CD4-positive, alpha-beta T cell treated with Interleukin-15 for 1 hour (primary cell): ENCODE measurements around the gene KSR1.
"Not testable (repeated sequence)": the region's sequence is repeated elsewhere in the genome, so short reads cannot be mapped to it uniquely, and the experiment has no call there.

ENCODE experiments used
- DNase-seq: peaks from one replicate; pipeline ENCODE4 v3.0.0-alpha.2; 2020

KSR1 gene

DNA sequence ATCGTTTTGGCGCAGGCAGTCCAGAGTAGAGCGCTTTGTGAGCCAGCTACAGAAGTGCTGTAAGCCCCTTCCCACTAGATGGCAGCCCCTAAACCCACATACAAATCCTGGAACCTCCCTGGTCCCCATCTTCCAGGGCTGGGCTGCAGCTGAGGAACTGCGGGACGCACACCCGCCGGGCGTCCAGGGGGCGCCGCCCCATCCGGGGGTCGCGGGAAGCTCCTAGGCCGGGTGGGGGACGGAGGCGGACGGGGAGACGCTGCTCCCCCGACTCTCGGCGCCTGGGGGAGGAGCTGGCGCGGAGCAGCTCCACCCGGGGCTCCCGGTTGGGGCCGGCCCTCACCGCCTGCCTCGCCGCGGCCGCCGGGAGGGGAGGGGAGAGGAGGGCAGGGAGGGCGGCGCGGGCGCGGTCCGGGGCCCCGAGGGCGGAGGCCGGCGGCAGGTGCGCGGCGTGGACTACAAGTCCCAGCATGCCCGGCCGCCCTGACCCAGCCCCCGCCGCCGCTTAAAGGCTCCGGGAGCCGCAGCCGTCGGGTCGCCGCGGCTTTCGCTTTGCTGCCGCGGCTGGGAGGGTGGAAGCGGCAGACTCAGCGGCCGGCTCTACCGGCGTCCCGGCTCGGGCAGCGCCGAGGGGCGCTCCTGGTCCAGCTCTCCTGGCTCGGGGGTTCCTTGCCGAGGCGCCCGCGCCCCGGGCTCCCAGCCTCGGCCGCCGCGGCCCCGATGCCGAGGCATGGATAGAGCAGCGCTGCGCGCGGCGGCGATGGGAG, at the start of gene KSR1:
KSR1 (plus strand) TSS at position 535 of the 767 bp plus-strand sequence; CDS start at position 731, 196 bp downstream.
- DNase-seq, result peak; percentile 83

- DNase-seq, result no peak
Observed at GRCh38 chr17:27407916-27408864, 48.1 kb upstream of the KSR1 start.

GRCh38 chr17:27408891-27409290, 47.4 kb upstream of the KSR1 start:
- no peak for DNase-seq

DNA sequence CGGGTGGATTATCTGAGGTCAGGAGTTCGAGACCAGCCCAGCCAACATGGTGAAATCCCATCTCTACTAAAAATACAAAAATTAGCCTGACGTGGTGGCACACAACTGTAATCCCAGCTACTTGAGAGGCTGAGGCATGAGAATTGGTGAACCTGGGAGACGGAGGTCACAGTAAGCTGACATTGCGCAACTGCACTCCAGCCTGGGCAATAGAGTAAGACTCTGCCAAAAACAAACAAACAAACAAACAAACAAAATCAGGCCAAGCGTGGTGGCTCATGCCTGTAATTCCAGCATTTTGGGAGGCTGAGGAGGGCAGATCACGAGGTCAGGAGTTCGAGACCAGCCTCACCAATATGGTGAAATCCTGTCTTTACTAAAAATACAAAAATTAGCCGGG, 44.1 kb upstream of the KSR1 start:
- DNase-seq, result not testable (repeated sequence)

GRCh38 chr17:27413315-27413714, 42.9 kb upstream of the KSR1 start:
- DNase-seq, result no peak

DNA sequence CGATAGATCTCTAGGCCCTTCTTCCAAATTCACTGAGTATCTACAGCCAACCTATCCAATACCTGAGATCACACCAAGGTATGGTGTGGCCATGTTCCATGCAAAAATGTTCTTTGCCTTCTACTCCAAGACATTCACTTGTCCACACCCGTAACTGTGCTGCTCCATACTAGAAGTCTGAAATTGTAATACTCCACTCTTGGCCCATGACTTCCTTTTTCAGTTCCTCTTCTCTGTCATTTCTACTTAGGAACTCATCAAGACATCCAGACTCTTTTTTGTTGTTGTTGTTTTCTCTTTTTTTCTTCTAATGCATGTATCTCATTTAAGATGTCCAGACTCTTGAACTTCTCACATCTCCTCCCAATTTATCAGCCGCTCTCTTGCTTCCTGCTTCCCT, 42.5 kb upstream of the KSR1 start:
- DNase-seq, result no peak

DNA sequence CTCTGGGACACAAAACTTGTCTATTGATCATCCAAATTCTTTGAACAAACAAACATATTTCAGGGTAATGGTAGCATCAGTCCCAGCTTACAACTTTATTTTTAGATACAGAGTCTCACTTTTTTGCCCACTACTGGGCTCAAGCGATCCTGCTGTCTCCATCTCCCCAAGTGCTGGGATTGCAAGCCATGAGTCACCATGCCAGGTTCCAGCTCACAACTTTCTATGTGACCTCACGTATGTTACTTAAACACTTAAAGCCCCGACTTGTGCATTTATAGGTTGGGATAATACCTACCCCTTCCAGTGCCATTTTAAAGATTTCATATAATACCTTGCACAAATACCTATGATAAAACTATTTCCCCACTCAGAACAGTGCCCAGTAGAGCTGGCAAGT, 42.0 kb upstream of the KSR1 start:
- DNase-seq, result no peak

- DNase-seq, result no peak
Observed at GRCh38 chr17:27414694-27415093, 41.6 kb upstream of the KSR1 start.

- no peak for DNase-seq
Observed at GRCh38 chr17:27415120-27415795, 41.0 kb upstream of the KSR1 start.

DNA sequence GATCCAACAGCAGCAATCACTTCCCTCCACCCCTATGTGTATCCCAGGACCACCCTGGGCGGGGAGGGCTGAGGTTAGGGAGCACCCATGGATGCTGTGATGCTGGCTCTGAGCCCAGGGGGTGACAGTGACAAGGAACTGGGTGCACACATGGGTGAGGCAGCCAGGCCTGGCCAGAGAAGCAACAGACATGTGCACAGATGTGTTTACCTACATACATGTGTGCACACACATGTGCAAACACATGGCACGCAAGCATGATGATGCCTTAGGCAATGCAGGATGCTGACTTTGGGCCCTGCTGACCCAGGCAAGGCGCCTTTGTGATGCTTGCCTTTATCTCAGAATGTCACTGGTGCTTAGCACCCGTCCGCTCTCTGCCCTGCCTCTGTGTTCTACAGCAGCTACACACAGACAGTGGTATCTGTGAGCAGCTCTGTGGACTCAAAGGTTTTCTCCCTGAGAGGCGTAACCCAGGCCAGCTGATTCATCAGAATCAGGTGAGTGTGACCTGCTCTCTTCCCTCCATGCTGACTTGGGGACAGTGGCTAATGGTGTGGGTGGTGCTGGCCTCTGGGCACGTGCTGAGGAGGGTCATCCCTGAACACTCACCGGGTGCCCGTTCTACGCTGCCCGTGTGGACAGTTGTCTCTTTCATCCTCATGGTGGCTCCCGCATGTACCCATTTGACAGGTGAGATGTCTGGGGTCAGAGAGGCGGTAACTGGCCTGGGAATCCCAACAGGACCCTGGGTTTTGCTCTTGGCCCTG, 38.5 kb upstream of the KSR1 start:
- no peak for DNase-seq

GRCh38 chr17:27418366-27418615, 38.0 kb upstream of the KSR1 start:
- no peak for DNase-seq

DNA sequence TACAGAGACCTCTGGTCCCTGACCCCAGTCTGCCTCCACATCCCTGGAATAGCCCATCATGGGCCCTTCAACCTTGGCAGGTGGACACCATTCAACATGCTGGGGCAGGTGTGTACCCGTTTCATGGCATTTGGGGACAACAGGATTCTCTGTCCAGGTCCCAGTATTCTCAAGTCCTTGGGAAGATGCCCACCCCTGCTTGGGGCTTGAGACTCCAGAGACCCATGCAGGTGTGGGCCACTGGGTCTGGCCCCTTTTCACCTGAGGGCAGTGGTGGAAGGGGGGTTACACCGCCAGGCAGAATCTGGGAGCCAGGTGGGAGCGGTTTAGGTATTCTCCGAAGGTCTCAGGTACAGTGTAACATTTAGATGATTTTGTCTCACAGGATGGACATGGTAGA, 37.1 kb upstream of the KSR1 start:
- DNase-seq, result no peak

DNA sequence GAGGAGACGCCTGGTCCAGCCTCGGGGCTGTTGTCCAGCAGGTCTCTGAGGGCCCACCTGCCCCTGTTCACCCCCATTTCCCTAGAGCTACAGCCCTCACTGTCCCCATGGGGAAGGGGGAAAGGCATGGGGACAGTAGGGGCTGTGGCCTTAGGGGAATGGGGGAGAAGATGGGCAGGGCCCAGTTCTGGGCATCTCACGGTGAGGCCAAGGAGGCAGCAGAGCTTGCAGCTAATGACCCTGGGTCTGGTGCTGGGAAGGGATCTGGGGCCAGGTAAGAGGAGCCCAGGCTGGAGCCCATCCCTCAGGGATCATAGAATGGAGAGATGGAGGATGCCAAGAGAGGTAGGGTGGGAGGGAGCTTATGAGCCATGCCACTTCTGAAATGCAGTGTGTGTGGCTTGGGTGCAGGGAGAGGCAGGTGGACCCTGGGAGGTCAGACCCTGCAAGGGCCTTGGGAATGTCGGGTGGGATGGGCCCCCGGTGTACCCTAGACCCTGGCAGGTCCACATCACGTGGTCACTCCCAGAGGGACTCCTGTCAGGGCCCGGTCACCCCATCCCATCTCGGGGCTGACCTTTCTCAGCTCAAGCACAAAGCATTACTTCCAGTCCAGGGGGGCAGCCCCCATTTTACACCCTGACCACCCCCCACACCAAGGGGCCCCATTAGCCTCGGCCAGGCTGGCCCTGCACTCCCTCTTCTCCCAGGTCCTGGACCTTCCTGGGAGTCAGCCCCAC, 35.9 kb upstream of the KSR1 start:
- no peak for DNase-seq

DNA sequence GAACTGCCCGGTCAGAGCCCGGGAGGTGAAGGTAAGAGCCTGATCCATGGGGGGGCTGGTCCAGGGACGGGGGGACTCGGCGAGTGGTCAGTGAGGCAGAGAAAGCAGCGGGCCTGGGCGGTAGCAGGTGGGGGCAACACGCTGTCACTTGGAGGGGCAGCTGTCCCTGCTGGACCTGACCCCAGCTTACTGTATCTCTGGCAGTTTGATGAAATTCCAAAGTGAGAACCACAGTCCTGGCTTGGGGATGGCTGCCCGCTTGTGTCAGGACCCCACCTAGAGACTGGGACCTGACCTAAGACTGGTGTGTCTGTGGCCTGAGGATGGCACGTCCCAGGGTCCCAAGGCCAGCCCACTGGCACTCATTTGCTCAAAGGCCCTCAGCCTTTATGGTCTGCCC, 35.1 kb upstream of the KSR1 start:
- no peak for DNase-seq

DNA sequence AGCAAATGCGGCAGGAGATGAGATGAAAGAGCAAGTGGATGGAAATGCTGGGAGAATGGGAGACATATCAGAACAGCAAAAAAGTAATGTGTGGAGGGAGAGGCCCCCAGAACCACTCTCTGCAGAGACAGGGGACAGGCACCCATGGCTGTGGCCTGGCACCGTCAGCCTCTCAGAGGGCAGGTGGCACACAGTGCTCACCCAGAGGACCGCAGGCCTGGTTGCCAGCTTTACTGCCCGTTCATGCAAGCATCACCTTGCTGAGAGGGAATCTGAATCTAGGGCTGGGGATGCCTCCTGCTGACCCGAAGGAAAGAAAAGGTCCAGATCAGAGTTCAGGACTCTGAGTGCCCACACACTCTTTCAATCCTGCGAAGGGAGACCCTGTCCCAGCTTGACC, 34.6 kb upstream of the KSR1 start:
- not testable (repeated sequence) for DNase-seq

- no peak for DNase-seq
Observed at GRCh38 chr17:27422601-27423000, 33.6 kb upstream of the KSR1 start.

- DNase-seq, result no peak
Observed at GRCh38 chr17:27423651-27424050, 32.6 kb upstream of the KSR1 start.

DNA sequence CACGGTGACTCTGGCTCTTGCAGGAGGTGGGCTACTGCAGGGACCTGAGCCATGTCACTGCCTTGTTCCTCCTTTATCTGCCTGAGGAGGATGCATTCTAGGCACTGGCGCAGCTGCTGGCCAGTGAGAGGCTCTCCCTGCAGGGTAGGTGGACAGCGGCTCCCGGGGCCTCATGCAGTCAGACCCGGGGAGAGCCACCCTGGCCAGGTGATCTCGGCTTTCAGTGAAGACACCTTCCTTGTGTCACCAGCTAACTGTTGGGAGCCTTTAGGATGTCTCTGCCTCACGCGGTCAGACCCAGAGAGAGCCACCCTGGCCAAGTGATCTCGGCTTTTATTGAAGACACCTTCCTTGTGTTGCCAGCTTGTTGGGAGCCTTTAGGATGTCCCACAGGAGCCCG, 31.7 kb upstream of the KSR1 start:
- DNase-seq, result no peak

DNA sequence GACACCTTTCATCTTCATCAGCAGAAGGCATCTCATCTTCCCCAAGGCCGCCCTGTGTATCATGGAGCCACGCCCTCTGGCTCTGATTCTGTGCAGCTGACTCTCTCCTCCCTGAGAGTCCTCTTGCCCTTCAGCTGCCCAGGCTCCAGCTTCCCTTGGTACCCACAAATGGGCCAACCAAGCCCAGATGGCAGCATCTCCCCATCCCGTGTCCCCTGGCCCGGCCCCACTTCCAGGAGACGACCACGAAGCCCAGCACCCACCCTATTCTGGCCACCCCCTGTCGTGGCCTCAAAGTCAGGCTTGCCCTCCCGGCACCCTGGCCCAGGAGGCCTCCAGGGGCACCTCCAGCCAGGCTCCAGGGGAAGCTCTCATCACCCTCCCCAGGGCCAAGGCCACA, 31.3 kb upstream of the KSR1 start:
- no peak for DNase-seq

DNA sequence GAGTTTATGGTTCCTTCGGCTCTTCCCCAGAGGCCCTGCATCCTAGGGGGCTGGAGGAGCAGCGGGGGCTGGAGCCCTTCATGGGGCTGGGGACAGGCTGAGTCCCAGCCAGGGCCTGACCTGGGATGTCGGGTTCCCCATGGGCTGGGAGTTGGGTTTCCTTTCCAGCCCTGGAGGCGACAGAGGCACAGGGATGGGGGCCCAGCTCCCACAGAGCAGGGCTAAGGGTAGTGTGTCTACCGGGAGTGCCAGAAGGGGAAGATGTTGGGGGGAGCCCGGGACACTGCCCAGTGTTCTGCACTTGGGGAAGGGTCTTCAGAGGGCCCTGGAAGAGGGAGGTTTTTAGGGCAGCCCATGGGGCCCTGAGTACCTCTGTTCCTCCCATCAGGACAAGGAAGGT, 30.7 kb upstream of the KSR1 start:
- not testable (repeated sequence) for DNase-seq

DNA sequence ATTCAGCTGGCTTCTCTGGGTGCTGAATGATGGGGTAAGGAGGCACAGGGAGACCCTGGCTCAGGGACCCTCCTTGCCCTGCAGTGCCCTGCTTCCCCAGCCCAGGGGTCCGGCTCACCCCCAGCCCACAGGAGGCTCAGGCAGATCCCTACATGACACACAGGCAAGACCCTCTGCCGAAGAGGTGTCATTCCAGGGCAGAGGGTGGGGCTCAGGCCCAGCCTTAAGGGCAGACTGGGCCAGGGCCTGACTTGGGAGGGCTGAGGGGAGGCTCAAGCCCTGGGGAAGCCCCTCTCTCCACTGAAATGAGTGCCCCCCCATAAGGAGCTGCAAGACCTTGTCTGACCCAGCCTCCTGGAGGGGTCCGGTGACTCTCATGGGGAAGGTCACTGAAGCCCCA, 30.3 kb upstream of the KSR1 start:
- no peak for DNase-seq

DNA sequence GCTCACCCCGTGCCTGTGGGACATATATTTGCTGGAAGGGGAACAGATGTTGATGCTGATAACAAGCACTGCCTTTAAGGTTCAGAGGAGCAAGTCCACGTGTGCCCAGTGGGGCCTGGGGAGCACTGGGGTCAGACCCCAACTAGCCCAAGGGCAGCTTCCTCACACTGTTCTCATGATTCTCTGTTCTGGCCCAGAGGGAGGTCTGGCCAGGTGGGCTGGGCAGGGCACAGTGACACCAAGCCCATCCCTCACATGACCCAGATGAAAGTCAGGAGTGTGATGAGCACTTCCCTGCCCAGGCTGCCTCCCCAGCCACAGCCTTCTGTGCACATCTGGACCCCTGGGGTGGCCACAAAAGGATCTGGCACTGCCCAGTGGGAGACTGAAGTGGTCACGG, 29.8 kb upstream of the KSR1 start:
- not testable (repeated sequence) for DNase-seq
